H1 (cell line): ENCODE data around the gene MORF4L1.
"Not testable (repeated sequence)": the region's sequence is repeated elsewhere in the genome, so short reads cannot be mapped to it uniquely, and the experiment has no call there.

ENCODE experiments used
- BCL11A ChIP-seq, 2 experiments: IDR thresholded peaks; one replicate each; pipeline ENCODE4 v1.6.1; 2011; ENCODE audit warnings: low read depth in 2 of 2, low read length in 2 of 2, mild to moderate bottlenecking in 2 of 2
- CBX5 ChIP-seq: fragments of 300-800, 300-1000 bp; sonication (generic); IDR thresholded peaks from 2 replicates; pipeline ENCODE4 v1.7.1; 2016; ENCODE audit warnings: antibody characterized with exemption, low read length, low read depth
- CREB1 ChIP-seq: IDR thresholded peaks from 2 replicates; pipeline ENCODE4 v1.6.1; 2012; ENCODE audit warnings: inconsistent platforms
- CTCF ChIP-seq, 3 experiments: IDR thresholded peaks; 1 replicate in 2 of 3; 2 replicates in 1 of 3; pipeline versions ENCODE4 v1.5.1 to v1.6.1; 2011; ENCODE audit warnings: low read length in 3 of 3, mild to moderate bottlenecking in 3 of 3, inconsistent platforms in 2 of 3, low read depth in 1 of 3, moderate library complexity in 1 of 3; ENCODE audit not compliant: insufficient read depth in 1 of 3; ENCODE audit errors: control extremely low read depth in 1 of 3
- EZH2 ChIP-seq: fragments of 200-600 bp; sonication (generic); IDR thresholded peaks from 2 replicates; pipeline ENCODE4 v1.7.1; 2012; ENCODE audit warnings: low read depth, mild to moderate bottlenecking, moderate library complexity, low read length, inconsistent platforms; ENCODE audit not compliant: severe bottlenecking
- KDM1A ChIP-seq: fragments of 200-600, 300-600 bp; sonication (generic); IDR thresholded peaks from 2 replicates; pipeline ENCODE4 v1.7.1; 2016; ENCODE audit warnings: mild to moderate bottlenecking, low read length, borderline replicate concordance
- MAFK ChIP-seq: IDR thresholded peaks from 2 replicates; pipeline ENCODE4 v1.6.1; 2012; ENCODE audit warnings: low read depth, mild to moderate bottlenecking, improper control_type of control experiment, low read length
- POLR2AphosphoS5 ChIP-seq: IDR thresholded peaks from 2 replicates; pipeline ENCODE4 v1.6.1; 2011; ENCODE audit warnings: low read depth, low read length
- TF ChIP-seq, protein P1 (sequence below): IDR thresholded peaks from 2 replicates; pipeline ENCODE4 v1.6.1; 2012; ENCODE audit warnings: inconsistent platforms

GRCh38 chr15:78847387-78847906, 25.2 kb upstream of the MORF4L1 start:
- TF ChIP-seq CTCF (IDR thresholded peaks at IDR 0.05; ENCODE audit: control extremely low read depth in 1 of 3, insufficient read depth in 1 of 3, low read depth in 1 of 3, low read length in 3 of 3); POLR2AphosphoS5; CREB1; CBX5; KDM1A; EZH2; BCL11A (IDR thresholded peaks at IDR 0.05; ENCODE audit: low read depth in 2 of 2, low read length in 2 of 2); MAFK: not testable (repeated sequence)
- TF ChIP-seq, protein P1, sequence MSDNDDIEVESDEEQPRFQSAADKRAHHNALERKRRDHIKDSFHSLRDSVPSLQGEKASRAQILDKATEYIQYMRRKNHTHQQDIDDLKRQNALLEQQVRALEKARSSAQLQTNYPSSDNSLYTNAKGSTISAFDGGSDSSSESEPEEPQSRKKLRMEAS = not testable (repeated sequence)
